Stimulated activated CD8-positive, alpha-beta memory T cell treated with anti-CD3 and anti-CD28 coated beads, Interleukin-12 subunit alpha, Interleukin-12 subunit beta, amount 100 ng/mL, for 1 hour (primary cell): ENCODE data around the gene SH3BGRL.
"Not testable (repeated sequence)": the region's sequence is repeated elsewhere in the genome, so short reads cannot be mapped to it uniquely, and the experiment has no call there.

Experiments used
- DNase-seq: peaks from one replicate; pipeline ENCODE4 v3.0.0-alpha.2; 2020; ENCODE audit warnings: low read depth

Gene SH3BGRL

DNA sequence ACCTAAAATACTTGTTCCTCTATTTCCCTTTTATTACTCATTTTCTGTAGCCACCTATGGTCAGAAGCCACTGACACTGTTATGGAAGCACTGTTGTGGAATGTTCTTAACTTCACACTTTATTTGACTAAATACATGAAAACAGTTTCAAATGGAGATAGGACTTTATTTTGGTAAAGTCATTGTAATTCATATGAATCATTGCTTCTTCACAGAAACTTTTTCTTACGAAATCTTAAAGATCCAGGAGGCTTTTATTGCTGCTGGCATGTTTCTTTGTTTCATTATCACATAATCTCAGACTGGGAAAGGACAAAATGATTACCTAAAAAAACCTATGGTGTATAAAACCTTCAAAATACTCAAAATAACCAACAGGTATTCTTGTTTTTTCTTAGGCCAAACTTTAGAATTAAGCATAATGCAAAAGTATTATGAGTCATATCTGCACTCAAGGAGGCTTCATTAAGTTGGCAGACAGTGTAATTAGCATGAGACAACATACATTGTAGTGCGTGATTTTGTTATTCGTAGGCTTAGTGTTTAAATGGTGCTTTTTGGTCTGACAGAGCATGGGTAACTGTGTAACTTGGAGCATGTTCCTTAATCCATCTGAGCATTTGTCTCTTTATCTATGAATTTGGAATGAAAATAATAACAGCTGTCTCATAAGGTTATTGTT, 58.0 kb downstream of the SH3BGRL start:
- DNase-seq = no peak

DNA sequence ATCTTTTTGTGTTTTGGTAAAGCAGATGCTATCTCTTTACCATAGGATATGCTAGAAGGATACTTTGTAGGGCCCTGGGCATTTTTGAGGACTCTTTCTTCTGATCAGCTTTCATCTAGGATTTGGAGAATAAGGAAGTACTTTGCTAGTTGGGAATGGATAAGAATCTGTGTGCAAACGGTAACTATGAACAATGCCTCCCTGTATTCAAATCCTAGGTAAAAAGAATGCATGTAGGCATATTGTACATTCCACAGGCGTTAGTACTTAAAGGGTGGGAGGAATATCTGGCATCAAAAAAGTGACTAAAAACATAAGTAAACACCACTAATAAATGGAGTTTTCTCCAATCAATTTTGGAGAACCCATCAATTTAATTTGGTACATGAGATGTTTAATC, 59.7 kb downstream of the SH3BGRL start:
- DNase-seq = no peak

DNA sequence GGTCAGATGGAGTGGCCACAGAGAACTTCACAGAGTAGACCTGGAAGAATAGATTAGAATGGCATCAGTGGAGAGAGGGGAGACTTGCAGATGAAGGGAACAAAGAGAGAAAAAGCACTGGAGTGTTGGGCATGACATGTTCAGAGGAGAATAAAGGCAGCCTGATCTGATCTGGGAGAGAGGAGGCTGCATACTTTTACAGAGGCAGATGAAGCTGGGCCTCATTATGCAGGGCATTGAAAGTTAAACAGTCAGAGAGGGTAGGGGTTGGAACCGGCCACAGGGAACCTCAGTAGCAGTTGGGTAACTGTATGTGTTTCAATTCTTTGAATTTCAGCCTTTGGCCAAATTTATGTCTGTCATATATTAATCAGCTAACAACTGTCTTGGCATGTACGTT, 61.2 kb downstream of the SH3BGRL start:
- DNase-seq = no peak

DNA sequence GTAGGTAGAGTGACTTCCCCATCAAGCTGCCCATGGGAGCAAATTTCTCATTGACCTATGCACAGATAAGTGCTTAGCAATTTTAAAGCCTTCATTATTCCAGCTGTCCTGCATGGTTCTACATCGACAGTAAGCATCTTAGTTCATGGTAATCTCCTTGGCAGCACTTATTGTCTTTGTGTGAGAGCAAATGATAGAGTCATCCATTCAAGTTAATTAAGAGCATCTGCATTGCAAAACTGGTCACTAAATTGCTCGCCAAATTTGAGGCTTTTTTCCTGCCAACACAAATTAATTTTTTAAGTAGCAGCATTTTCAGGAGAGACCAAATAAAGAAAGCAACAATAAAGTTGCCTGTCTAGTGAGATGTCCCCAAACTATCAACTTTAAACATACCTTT, 76.7 kb downstream of the SH3BGRL start:
- no peak for DNase-seq

DNA sequence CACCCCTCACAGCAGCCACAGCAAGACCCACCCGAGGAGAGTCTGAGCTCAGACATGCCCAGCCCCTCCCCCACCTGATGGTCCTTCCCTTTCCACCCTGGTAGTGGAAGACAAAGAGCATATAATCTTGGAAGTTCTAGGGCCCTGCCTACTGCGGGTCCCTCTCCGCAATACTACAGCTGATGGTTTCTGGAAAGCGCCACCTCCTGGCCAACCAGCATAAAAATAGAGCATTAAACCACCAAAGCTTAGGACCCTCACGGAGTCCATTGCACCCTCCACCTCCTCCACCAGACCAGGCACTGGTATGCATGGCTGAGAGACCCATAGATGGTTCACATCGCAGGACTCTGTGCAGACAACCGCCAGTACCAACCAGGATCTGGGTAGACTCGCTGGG, 78.2 kb downstream of the SH3BGRL start:
- no peak for DNase-seq

DNA sequence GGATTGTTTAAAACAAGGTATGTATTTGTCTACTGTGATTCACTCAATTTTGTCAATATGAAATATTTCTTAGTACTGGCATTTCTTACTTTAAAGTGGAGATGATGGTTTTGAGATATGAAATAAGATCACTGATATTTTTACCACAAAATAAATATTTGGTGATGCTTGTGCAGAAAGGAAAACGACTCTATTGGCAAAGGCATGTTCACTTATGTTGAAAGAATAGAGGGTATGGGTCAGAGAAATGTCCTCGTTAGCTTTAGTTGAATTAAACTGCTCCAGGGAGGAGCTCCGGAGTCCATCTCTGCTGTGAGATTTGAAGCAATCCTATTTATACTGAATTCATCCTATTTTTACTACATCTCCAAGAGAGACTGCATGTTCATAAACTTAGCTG, 84.2 kb downstream of the SH3BGRL start:
- DNase-seq = no peak

DNA sequence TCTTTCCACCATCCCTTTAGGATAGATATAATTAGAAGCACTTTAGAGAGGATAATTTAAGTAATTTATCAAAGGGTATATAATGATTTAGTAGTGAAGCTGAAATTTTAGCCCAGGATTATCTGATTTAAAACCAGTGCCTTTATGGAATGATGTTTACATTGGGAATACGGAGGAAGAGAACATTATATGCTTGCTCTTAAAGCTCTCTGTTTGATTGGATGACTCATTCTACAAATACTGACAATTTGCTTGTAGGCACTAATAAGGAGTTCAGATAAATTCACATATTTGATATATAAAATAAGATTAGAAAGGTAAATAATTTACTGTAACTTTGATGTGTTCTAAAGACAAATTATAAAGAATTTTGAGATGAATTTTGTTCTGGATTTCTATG, 84.7 kb downstream of the SH3BGRL start:
- no peak for DNase-seq

DNA sequence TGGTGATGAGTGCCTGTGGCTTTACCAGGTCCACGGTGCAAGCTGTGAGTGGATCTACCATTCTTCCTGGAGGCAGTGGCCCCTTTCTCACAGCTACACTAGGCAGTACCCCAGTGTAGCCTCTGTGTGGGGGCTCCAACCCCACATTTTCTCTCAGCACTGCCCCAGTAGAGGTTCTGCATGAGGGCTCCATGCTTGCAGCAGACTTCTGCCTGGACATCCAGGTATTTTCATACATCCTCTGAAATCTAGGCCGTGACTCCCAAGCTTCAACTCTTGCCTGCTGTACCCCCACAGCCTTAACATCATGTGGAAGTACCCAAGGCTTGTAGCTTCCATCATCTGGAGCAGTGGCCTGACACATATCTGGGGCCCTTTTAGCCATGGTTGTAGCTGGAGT, 90.1 kb downstream of the SH3BGRL start:
- no peak for DNase-seq

DNA sequence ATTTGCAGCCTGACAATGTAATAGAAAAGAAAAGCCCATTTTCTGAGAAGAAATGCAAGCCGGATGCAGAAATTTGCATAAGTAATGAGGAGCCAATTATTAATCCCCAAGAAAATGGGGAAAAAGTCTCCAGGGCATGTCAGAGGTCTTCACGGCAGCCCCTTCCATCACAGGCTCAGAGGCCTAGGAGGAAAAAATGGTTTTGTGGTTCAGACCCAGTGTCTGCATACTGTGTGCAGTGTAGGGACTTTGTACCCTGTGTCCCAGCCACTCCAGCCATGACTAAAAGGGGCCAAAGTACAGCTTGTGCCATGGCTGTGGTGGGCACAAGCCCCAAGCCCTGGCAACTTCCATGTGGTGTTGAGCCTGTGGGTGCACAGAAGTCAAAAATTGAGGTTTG, 92.2 kb downstream of the SH3BGRL start:
- DNase-seq = no peak

DNA sequence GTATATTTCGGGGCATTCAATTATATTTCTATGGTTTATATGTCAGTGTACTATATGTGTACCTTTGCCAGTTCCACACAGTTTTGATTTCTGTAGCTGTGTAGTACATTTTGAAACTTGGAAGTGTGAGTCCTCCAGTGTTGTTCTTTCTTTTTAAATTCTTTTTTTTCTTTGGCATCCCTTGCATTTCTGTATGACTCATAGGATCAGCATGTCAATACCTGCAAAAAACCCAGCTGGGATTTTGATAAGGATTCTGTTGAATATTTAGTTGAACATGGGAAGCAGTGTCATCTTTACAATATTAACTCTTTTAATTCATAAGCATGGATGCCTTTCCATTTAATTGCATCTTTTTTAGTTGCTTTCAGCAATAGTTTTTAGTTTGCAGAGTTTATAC, 100.0 kb downstream of the SH3BGRL start:
- DNase-seq = no peak

DNA sequence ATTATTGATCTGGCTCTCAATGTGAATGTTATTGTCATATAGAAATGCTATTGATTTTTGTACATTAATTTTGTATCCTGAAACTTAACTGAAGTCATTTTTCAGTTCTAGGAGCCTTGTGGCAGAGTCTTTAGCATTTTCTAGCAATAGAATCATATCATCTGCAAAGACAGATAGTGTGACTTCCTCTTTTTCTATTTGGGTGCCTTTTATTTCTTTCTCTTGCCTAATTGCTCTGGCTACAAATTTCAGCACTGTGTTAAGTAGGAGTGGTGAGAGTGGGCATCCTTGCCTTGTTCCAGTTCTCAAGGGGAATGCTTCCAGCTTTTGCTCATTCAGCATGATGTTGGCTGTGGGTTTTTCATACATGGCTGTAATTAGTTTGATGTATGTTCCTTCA, 102.7 kb downstream of the SH3BGRL start:
- DNase-seq = no peak

DNA sequence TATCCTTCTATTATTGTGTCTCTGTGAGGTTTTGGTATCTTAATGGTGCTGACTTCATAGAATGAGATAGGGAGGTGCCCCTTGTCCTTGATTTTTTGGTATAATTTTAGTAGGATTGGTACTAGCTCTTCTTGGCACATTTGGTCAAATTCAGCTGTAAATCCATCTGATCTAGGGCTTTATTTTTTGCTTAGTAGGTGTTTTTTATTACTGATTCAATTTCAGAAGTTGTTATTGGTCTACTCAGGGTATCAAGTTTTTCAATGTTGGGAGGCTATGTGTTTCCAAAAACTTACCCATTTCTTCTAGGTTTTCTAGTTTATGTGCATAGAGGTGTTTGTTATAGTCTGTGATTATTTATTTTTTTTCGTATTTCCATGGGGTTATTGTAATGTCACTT, 103.3 kb downstream of the SH3BGRL start:
- DNase-seq = no peak

DNA sequence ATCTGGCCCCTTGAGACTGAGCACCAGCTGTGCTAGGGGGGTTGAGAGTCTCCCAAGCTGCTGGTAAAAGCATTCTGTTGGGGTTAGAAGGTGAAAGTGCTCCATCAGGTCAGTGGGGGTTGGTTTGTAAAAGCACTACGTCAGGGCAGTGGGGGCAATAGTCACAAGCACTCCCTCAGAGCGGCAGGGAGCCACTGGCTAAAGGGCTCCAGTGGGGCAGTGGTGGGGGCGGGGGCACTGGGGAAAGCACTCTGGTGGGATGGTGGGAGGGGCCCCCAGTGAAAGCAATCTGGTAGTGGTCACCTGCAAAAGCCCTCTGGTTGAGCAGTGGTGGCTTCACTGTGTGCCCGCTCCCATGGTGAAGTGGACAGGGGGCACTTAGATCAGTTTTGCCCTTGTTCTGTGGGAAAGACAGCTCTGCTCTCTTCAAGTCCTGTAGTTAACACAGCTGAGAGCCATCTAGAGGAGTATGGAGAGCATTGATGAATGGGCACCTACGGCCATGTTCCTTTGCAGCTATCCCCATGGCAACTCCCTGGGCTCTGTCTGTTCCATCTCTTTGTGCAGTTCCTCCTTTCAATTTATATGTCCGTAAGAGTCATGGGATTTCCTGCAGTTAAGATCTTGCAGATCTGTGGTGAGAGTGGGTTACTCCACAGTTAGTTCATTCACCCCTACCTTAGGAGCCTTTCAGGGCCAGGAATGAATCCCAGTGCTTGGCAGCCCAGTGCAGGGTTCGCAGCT, 106.4 kb downstream of the SH3BGRL start:
- DNase-seq = no peak

DNA sequence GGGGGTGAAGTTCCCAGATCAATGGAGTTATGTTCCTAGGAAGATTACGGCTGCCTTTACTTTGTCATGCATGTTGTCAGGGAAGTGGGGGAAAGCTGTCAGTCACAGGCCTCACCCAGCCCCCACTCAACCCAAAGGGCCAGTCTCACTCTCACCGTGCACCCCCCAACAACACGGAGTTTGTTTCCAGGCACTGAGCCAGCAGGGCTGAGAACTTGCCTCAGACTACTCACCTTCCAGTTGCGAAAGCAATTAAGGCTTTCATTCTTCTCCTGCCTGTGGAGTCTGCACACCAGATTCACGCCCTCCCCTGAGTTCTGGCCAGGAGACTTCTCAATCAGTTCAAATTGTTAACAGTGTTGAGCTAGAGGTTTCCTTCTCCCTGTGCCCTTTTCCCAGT, 114.3 kb downstream of the SH3BGRL start:
- DNase-seq = no peak

DNA sequence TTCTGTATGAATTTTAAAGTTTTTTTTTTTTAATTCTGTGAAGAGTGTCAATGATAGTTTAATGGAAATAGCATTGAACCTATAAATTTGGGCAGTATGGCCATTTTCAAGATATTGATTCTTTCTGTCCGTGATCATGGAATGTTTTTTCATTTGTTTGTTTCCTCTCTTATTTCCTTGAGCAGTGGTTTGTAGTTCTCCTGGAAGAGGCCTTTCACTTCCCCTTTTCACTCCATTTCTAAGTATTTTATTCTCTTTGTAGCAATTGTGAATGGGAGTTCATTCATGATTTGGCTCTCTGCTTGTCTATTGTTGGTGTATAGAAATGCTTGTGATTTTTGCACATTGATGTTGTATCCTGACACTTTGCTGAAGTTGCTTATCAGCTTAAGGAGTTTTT, 129.8 kb downstream of the SH3BGRL start:
- not testable (repeated sequence) for DNase-seq

DNA sequence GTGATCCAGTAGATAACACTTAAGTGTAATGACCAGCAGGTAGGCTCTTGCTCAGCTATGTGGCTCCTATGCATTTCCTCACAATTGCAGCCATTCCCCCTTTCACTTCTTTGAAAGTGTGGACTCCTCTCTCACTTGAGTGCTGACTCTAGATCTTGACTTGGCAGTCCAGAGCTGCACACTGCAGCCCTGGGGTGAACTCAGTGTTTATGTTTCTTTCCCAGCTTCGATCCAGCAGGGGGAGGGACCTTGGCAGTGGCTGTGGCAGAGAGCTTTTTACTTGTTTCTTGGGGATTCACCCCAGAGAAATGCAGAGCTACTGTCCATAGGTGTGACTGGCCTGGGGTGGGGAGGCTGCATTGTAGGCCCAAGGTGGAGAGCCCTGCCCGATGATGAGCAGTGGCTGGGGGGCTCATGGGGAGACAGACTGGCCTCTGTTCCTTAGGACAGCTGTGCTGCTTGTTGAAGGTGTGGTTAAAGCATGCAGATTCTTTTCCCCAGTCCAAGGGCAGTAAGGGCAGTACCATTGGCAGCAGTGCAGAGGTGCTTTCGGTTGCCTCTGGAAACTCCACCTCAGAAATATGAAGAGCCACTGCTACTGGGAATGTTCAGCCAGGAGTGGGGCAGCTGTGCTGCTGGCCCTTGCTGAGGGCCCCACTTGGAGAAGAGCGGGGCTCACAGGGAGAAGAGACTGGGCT, 134.7 kb downstream of the SH3BGRL start:
- DNase-seq = no peak

DNA sequence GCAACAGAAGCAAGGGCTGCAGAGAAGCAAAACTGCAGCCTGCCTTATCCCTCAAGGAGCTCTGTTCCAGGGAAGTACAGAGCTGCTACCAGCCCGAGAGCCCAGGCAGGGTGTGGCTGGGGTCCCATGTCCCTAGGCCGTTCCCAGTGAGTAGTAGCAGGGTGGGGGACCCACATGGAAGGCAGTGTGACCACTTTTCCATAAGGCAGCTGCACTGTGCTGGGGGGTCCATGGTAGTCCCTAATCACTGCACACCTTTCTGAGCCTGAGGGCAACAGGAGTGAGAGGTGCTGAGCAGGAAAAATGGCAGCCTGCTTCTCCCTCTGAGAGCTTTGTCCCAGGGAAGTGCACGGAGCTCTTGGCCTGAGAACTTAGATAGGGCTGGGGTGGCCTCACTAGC, 135.9 kb downstream of the SH3BGRL start:
- no peak for DNase-seq

DNA sequence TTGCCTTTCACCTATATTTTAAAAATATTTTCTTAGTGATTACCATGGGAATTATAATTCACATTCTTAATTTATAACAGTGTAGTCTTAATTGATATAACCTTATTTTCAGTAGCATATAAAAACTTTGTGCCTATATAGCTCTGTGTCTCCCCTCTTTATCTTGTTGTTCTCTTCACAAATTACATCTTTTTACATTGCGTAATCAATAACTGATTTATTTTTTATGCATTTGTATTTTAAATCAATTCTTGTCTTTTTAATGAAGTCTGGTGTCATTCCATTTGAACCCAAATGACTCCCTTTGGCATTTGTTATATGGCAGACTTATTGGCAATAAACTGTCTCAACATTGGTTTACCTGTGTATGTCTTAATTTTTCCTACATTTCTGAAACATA, 137.0 kb downstream of the SH3BGRL start:
- no peak for DNase-seq

DNA sequence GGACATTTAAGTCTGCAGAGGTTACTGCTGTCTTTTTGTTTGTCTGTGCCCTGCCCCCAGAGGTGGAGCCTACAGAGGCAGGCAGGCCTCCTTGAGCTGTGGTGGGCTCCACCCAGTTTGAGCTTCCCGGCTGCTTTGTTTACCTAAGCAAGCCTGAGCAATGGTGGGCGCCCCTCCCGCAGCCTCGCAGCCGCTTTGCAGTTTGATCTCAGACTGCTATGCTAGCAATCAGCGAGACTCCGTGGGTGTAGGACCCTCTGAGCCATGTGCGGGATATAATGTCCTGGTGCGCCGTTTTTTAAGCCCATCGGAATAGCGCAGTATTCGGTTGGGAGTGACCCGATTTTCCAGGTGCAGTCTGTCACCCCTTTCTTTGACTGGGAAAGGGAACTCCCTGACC, 143.4 kb downstream of the SH3BGRL start:
- DNase-seq = not testable (repeated sequence)
